HepG2 (cell line): ENCODE results near the gene ACSS2. TPM values are rescaled to one million over a fixed set of nuclear protein-coding genes. Genes with fewer than 3 reads are reported as not detected.

Experiments used
- CBFB ChIP-seq: sonication (generic); formaldehyde crosslinking; IDR thresholded peaks from 2 replicates; pipeline ENCODE4 v1.4.0; 2020; ENCODE audit warnings: missing genetic modification reagents
- CEBPG ChIP-seq: IDR thresholded peaks from 2 replicates; pipeline ENCODE4 v1.6.1; 2016
- GATA4 ChIP-seq: sonication (generic); IDR thresholded peaks from 2 replicates; pipeline ENCODE4 v1.6.1; 2016; ENCODE audit warnings: antibody characterized with exemption, low read depth, borderline replicate concordance
- KLF16 ChIP-seq, 2 experiments: sonication (generic) in 1 of 2; formaldehyde crosslinking in 1 of 2; IDR thresholded peaks; 2 replicates each; pipeline versions ENCODE4 v1.6.1 to v1.8.0; 2016 to 2023; ENCODE audit warnings: missing genetic modification reagents in 2 of 2, missing compliant biosample characterization in 1 of 2
- RAD51 ChIP-seq: fragments of 450-650 bp; IDR thresholded peaks from 2 replicates; pipeline ENCODE4 v1.6.1; 2016; ENCODE audit warnings: borderline replicate concordance
- SNAI1 ChIP-seq: sonication (generic); formaldehyde crosslinking; IDR thresholded peaks from 2 replicates; pipeline ENCODE4 v1.5.0; 2020; ENCODE audit warnings: mild to moderate bottlenecking, missing genetic modification reagents, borderline replicate concordance
- SOX5 ChIP-seq: IDR thresholded peaks from 2 replicates; pipeline ENCODE4 v1.6.1; 2016; ENCODE audit warnings: borderline replicate concordance
- TBL1XR1 ChIP-seq: fragments of 150-350 bp; IDR thresholded peaks from 2 replicates; pipeline ENCODE4 v1.6.1; 2014; ENCODE audit warnings: borderline replicate concordance, low read length; ENCODE audit not compliant: partially characterized antibody
- ZBTB8A ChIP-seq: sonication (generic); formaldehyde crosslinking; IDR thresholded peaks from 2 replicates; pipeline ENCODE4 v1.4.0; 2020; ENCODE audit warnings: mild to moderate bottlenecking, low read depth, missing genetic modification reagents, borderline replicate concordance
- ZFP82 ChIP-seq: sonication (generic); formaldehyde crosslinking; IDR thresholded peaks from 2 replicates; pipeline ENCODE4 v1.5.1; 2020; ENCODE audit warnings: mild to moderate bottlenecking, missing genetic modification reagents, borderline replicate concordance
- ZFP90 ChIP-seq: sonication (generic); formaldehyde crosslinking; IDR thresholded peaks from 2 replicates; pipeline ENCODE4 v1.8.0; 2022; ENCODE audit warnings: missing genetic modification reagents, mild to moderate bottlenecking, inconsistent platforms, borderline replicate concordance
- ZKSCAN8 ChIP-seq: IDR thresholded peaks from 2 replicates; pipeline ENCODE4 v1.6.1; 2016; ENCODE audit warnings: borderline replicate concordance, missing genetic modification reagents, missing compliant biosample characterization
- ZNF124 ChIP-seq: sonication (generic); formaldehyde crosslinking; IDR thresholded peaks from 2 replicates; pipeline ENCODE4 v1.4.0; 2020; ENCODE audit warnings: missing genetic modification reagents
- ZNF17 ChIP-seq: sonication (generic); formaldehyde crosslinking; IDR thresholded peaks from 2 replicates; pipeline ENCODE4 v1.5.0; 2020; ENCODE audit warnings: mild to moderate bottlenecking, missing genetic modification reagents
- ZNF572 ChIP-seq: sonication (generic); formaldehyde crosslinking; IDR thresholded peaks from 2 replicates; pipeline ENCODE4 v1.5.1; 2020; ENCODE audit warnings: mild to moderate bottlenecking, missing genetic modification reagents
- polyA plus RNA-seq, 8 experiments: library from polyadenylated mRNA; depleted of rRNA in 3 of 8; stranded (reverse) in 7 of 8; unstranded in 1 of 8; fragments of >200 nt; fragmentation: Illumina TruSeq in 4 of 8; extraction: Trizol in 4 of 8; gene quantifications; 2 replicates each; pipeline versions ENCODE4 v1.2.1 to v1.2.3, GENCODE V29; 2011 to 2016; ENCODE audit warnings: low read depth in 4 of 8, missing spikeins in 1 of 8, mixed read lengths in 1 of 8; ENCODE audit not compliant: insufficient read depth in 1 of 8
- total RNA-seq, 5 experiments: library from RNA; depleted of rRNA; stranded (reverse); fragments of >200 nt; fragmentation: Illumina TruSeq; extraction: Trizol; gene quantifications; 2 replicates each; pipeline ENCODE4 v1.2.3, GENCODE V29; 2016; ENCODE audit warnings: low read depth in 1 of 5
- TF ChIP-seq, protein P1 (sequence below): sonication (generic); formaldehyde crosslinking; IDR thresholded peaks from 2 replicates; pipeline ENCODE4 v1.5.0; 2020; ENCODE audit warnings: mild to moderate bottlenecking, missing genetic modification reagents, moderate library complexity
- TF ChIP-seq, protein P2 (sequence below): IDR thresholded peaks from 2 replicates; pipeline ENCODE4 v1.6.1; 2016; ENCODE audit warnings: control low read depth
- TF ChIP-seq, protein P3 (sequence below): sonication (generic); formaldehyde crosslinking; IDR thresholded peaks from 2 replicates; pipeline ENCODE4 v1.4.0; 2020; ENCODE audit warnings: missing genetic modification reagents
- TF ChIP-seq, protein P4 (sequence below): sonication (generic); formaldehyde crosslinking; IDR thresholded peaks from 2 replicates; pipeline ENCODE4 v1.4.0; 2020; ENCODE audit warnings: missing genetic modification reagents
- TF ChIP-seq, protein P5 (sequence below): sonication (generic); formaldehyde crosslinking; IDR thresholded peaks from 2 replicates; pipeline ENCODE4 v1.5.0; 2020; ENCODE audit warnings: missing genetic modification reagents

The ACSS2 gene
- total and polyA plus RNA-seq, 2 of the 13 experiments (the other 11 are each of a cell fraction or from before 2014, with no cell fraction given): 72.8 to 89.7 TPM

DNA sequence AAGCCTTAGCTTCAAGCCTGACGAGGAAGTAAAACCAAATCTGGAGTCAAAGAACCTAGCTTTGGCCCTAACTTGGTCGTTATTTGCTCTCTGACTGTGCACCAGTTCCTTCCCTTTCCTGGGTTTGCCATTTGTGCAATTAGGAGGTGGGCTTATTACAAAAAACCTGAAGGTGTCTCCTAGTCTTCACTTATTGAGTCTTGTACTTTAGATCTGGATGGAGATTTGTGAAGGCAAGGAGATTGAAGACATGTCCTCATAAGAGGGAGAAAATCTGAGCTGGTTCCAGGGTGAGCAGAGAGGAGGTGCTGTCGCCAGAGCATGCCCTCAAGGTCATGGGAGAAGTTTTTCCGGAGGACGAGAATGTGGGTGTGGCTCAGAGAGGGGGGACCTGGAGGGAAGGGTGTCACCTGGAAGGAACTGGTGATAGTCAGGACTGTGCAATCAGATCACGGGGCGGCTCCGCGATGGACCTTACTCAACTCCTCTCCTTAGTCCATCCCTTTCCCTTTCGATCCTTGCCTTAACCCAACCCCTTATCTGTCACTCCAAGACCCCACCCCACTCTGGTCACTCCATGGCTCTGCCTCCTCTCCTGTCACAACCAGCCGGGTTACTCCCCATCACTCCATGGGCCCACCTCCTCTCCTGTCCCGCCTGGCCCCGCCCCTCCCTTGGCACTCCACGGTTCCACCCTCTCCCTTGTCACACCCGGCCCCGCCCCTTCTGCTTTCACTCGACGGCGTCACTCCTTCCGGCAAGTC, 588 bp upstream of the ACSS2 start (continued):
- TF ChIP-seq, protein P1, sequence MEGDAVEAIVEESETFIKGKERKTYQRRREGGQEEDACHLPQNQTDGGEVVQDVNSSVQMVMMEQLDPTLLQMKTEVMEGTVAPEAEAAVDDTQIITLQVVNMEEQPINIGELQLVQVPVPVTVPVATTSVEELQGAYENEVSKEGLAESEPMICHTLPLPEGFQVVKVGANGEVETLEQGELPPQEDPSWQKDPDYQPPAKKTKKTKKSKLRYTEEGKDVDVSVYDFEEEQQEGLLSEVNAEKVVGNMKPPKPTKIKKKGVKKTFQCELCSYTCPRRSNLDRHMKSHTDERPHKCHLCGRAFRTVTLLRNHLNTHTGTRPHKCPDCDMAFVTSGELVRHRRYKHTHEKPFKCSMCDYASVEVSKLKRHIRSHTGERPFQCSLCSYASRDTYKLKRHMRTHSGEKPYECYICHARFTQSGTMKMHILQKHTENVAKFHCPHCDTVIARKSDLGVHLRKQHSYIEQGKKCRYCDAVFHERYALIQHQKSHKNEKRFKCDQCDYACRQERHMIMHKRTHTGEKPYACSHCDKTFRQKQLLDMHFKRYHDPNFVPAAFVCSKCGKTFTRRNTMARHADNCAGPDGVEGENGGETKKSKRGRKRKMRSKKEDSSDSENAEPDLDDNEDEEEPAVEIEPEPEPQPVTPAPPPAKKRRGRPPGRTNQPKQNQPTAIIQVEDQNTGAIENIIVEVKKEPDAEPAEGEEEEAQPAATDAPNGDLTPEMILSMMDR (CRISPR knock-in tag): peak; percentile 59
- TF ChIP-seq TBL1XR1 (peak; percentile 6), ZFP82 (CRISPR knock-in tag) (no peak), GATA4 (no peak; the same call in 1 of the 2 replicates), CEBPG (CRISPR knock-in tag) (peak; percentile 79), RAD51 (no peak), ZKSCAN8 (CRISPR knock-in tag) (no peak), ZNF17 (CRISPR knock-in tag) (no peak), ZFP90 (CRISPR knock-in tag) (no peak; the same call in 1 of the 2 replicates), ZBTB8A (CRISPR knock-in tag) (no peak), KLF16 (CRISPR knock-in tag; IDR thresholded peaks at IDR 0.05) (no peak; a peak in 2 of 4 replicates), ZNF572 (CRISPR knock-in tag) (no peak), SOX5 (0 out of 2 replicates have a peak, but pooled peaks have one; percentile 4), CBFB (CRISPR knock-in tag) (peak; percentile 49; the same call in 1 of the 2 replicates), SNAI1 (CRISPR knock-in tag) (no peak), ZNF124 (CRISPR knock-in tag) (peak; percentile 59; the same call in 1 of the 2 replicates)
- TF ChIP-seq, protein P2, sequence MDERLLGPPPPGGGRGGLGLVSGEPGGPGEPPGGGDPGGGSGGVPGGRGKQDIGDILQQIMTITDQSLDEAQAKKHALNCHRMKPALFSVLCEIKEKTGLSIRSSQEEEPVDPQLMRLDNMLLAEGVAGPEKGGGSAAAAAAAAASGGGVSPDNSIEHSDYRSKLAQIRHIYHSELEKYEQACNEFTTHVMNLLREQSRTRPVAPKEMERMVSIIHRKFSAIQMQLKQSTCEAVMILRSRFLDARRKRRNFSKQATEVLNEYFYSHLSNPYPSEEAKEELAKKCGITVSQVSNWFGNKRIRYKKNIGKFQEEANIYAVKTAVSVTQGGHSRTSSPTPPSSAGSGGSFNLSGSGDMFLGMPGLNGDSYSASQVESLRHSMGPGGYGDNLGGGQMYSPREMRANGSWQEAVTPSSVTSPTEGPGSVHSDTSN (CRISPR knock-in tag): peak; percentile 78
- TF ChIP-seq, protein P3, sequence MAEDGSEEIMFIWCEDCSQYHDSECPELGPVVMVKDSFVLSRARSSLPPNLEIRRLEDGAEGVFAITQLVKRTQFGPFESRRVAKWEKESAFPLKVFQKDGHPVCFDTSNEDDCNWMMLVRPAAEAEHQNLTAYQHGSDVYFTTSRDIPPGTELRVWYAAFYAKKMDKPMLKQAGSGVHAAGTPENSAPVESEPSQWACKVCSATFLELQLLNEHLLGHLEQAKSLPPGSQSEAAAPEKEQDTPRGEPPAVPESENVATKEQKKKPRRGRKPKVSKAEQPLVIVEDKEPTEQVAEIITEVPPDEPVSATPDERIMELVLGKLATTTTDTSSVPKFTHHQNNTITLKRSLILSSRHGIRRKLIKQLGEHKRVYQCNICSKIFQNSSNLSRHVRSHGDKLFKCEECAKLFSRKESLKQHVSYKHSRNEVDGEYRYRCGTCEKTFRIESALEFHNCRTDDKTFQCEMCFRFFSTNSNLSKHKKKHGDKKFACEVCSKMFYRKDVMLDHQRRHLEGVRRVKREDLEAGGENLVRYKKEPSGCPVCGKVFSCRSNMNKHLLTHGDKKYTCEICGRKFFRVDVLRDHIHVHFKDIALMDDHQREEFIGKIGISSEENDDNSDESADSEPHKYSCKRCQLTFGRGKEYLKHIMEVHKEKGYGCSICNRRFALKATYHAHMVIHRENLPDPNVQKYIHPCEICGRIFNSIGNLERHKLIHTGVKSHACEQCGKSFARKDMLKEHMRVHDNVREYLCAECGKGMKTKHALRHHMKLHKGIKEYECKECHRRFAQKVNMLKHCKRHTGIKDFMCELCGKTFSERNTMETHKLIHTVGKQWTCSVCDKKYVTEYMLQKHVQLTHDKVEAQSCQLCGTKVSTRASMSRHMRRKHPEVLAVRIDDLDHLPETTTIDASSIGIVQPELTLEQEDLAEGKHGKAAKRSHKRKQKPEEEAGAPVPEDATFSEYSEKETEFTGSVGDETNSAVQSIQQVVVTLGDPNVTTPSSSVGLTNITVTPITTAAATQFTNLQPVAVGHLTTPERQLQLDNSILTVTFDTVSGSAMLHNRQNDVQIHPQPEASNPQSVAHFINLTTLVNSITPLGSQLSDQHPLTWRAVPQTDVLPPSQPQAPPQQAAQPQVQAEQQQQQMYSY (CRISPR knock-in tag): 0 out of 2 replicates have a peak, but pooled peaks have one; percentile 28
- TF ChIP-seq, protein P4, sequence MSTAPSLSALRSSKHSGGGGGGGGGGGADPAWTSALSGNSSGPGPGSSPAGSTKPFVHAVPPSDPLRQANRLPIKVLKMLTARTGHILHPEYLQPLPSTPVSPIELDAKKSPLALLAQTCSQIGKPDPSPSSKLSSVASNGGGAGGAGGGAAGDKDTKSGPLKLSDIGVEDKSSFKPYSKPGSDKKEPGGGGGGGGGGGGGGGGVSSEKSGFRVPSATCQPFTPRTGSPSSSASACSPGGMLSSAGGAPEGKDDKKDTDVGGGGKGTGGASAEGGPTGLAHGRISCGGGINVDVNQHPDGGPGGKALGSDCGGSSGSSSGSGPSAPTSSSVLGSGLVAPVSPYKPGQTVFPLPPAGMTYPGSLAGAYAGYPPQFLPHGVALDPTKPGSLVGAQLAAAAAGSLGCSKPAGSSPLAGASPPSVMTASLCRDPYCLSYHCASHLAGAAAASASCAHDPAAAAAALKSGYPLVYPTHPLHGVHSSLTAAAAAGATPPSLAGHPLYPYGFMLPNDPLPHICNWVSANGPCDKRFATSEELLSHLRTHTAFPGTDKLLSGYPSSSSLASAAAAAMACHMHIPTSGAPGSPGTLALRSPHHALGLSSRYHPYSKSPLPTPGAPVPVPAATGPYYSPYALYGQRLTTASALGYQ (CRISPR knock-in tag): no peak
- TF ChIP-seq, protein P5, sequence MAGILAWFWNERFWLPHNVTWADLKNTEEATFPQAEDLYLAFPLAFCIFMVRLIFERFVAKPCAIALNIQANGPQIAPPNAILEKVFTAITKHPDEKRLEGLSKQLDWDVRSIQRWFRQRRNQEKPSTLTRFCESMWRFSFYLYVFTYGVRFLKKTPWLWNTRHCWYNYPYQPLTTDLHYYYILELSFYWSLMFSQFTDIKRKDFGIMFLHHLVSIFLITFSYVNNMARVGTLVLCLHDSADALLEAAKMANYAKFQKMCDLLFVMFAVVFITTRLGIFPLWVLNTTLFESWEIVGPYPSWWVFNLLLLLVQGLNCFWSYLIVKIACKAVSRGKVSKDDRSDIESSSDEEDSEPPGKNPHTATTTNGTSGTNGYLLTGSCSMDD (CRISPR knock-in tag): no peak
